K562 (cell line): ENCODE measurements around the gene FNDC11.

Experiments
- CEBPB ChIP-seq: fragments of 450-650 bp; IDR thresholded peaks from 2 replicates; pipeline ENCODE4 v1.6.1; 2016; ENCODE audit warnings: missing genetic modification characterization, missing compliant biosample characterization
- CTCF ChIP-seq, 3 experiments: IDR thresholded peaks in 2 of 3; conservative IDR thresholded peaks in 1 of 3; 2 replicates each; pipeline ENCODE4 v1.5.1; 2011 to 2012; ENCODE audit warnings: low read length in 3 of 3, mild to moderate bottlenecking in 3 of 3, control low read depth in 2 of 3, improper control_type of control experiment in 1 of 3, inconsistent platforms in 1 of 3, low read depth in 1 of 3, mixed read lengths in 1 of 3, moderate library complexity in 1 of 3; ENCODE audit not compliant: insufficient read depth in 2 of 3
- ELF2 ChIP-seq: fragments of 250-450 bp; sonication (Bioruptor Pico); IDR thresholded peaks from 2 replicates; pipeline ENCODE4 v1.5.0; 2021; ENCODE audit warnings: mild to moderate bottlenecking
- GABPB1 ChIP-seq: sonication (generic); formaldehyde crosslinking; IDR thresholded peaks from 2 replicates; pipeline ENCODE4 v1.8.0; 2022; ENCODE audit warnings: mild to moderate bottlenecking, missing genetic modification reagents
- KLF13 ChIP-seq: fragments of 450-650 bp; IDR thresholded peaks from 2 replicates; pipeline ENCODE4 v1.6.1; 2016; ENCODE audit warnings: missing genetic modification characterization, low read depth, mild to moderate bottlenecking, missing compliant biosample characterization, moderate library complexity, borderline replicate concordance
- MTA1 ChIP-seq: fragments of 450-650 bp; IDR thresholded peaks from 2 replicates; pipeline ENCODE4 v1.6.1; 2017; ENCODE audit warnings: borderline replicate concordance
- NR2C1 ChIP-seq, 2 experiments: fragments of 450-650 bp; IDR thresholded peaks; 2 replicates each; pipeline ENCODE4 v1.6.1; 2017; ENCODE audit warnings: mild to moderate bottlenecking in 2 of 2, antibody characterized with exemption in 1 of 2, inconsistent platforms in 1 of 2, missing compliant biosample characterization in 1 of 2, missing genetic modification characterization in 1 of 2
- NUFIP1 ChIP-seq: fragments of 450-650 bp; IDR thresholded peaks from 2 replicates; pipeline ENCODE4 v1.6.1; 2018; ENCODE audit not compliant: partially characterized antibody

DNA sequence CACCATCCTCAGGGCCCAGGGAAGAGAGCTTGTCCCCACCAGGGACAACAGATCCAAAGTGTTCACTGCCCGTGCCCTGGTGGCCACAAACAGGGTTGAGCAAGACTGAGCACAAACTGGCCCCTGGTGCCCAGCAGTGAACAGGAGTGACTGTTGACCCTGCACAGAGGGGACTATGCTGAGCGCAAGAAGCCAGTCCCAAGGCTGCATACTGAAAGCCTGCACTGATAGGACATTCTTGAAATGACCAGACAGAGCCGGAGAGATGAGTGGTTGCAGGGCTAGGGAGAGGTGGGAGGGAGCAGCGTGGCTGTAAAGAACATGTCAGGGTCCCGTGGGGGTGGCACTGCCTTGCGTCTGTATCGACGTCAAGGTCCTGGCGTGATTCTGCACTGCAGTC, 2.9 kb upstream of the FNDC11 start:
- no peak for TF ChIP-seq KLF13 (tag)
- TF ChIP-seq MTA1 = no peak
- TF ChIP-seq ELF2 = no peak
- no peak for TF ChIP-seq NR2C1 (IDR thresholded peaks at IDR 0.05)
- TF ChIP-seq NR2C1 (tag; IDR thresholded peaks at IDR 0.05) = no peak
- no peak for TF ChIP-seq CEBPB (tag)
- TF ChIP-seq NUFIP1 = no peak
- no peak for TF ChIP-seq GABPB1 (CRISPR knock-in tag)
- no peak for TF ChIP-seq CTCF (IDR thresholded peaks at IDR 0.05 in 2 of 3, conservative IDR thresholded peaks at IDR 0.05 in 1 of 3; ENCODE audit: insufficient read depth in 2 of 3, low read depth in 1 of 3, low read length in 3 of 3)
